Progenitor cell of endocrine pancreas (in vitro differentiated cells): Measurements from ENCODE around the gene MRPL32. TPM values are rescaled to one million over a fixed set of nuclear protein-coding genes. Genes with fewer than 3 reads are reported as not detected.
A peak's percentile ranks its signal among the peaks of the same experiment; 100 is the strongest.

Experiments used
- DNase-seq: peaks from one replicate; pipeline ENCODE4 v3.0.0; 2021; ENCODE audit warnings: low spot score; ENCODE audit not compliant: unreplicated experiment
- H3K27ac Mint-ChIP-seq: 2 replicates; pipeline ENCODE4 v1.8.0; 2021; ENCODE audit warnings: mild to moderate bottlenecking, moderate library complexity, mixed read lengths
- H3K27me3 Mint-ChIP-seq: 2 replicates; pipeline ENCODE4 v1.8.0; 2021; ENCODE audit warnings: mixed read lengths
- H3K36me3 Mint-ChIP-seq: 2 replicates; pipeline ENCODE4 v1.8.0; 2022; ENCODE audit warnings: mixed read lengths; ENCODE audit not compliant: insufficient read depth
- H3K4me1 Mint-ChIP-seq: 2 replicates; pipeline ENCODE4 v1.8.0; 2021; ENCODE audit warnings: low read depth, mixed read lengths
- H3K4me3 Mint-ChIP-seq: 2 replicates; pipeline ENCODE4 v1.8.0; 2021; ENCODE audit warnings: low read depth, mild to moderate bottlenecking, moderate library complexity, mixed read lengths
- H3K9me3 Mint-ChIP-seq: 2 replicates; pipeline ENCODE4 v1.8.0; 2021; ENCODE audit warnings: low read depth, mixed read lengths
- CTCF ChIP-seq: fragments of 200-600 bp; sonication (generic); IDR thresholded peaks from one replicate; pipeline ENCODE4 v1.5.0; 2021; ENCODE audit warnings: antibody characterized with exemption, mild to moderate bottlenecking; ENCODE audit not compliant: unreplicated experiment
- total RNA-seq: library from RNA; stranded (reverse); gene quantifications from 2 replicates; pipeline ENCODE4 v1.2.1, GENCODE V29; 2021

MRPL32 gene
- total RNA-seq, 1 donor from 2014 or later, result 49.9 TPM

DNA sequence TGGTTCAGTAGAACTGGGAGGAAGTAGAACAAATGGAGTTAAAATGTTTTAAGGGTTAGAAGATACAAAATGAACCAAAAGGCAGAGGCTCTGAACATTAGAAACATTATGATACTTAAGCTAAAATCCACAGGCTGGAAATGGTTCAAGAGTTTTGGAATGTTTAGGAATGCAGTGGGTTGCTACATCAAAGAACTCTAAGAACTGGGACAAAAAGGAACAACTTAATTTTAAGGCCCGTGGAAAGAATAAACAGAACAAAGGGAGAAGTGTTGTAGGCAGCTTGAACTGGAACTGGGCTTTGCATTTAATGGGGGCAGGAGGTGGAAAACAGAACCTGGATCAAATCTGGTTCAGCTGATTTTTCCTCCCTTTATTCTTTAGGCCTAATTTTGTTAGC is 16.8 kb upstream of the MRPL32 start:
- Mint-ChIP-seq H3K9me3 (no peaks in the 10 kb centered on the region), H3K4me3 (no peak overlapping the region), H3K36me3 (peaks cover 22% of the 10 kb centered on the region), H3K27ac (no peak overlapping the region), H3K4me1 (peaks cover 16% of the 10 kb centered on the region), H3K27me3 (no peaks in the 10 kb centered on the region)
- no peak for DNase-seq
- TF ChIP-seq CTCF, result no peak

- no peak for DNase-seq
- Mint-ChIP-seq H3K9me3 (no peaks in the 10 kb centered on the region), H3K36me3 (peaks cover 24% of the 10 kb centered on the region), H3K27ac (no peak overlapping the region), H3K4me1 (no peaks in the 10 kb centered on the region), H3K27me3 (no peaks in the 10 kb centered on the region), H3K4me3 (no peak overlapping the region)
- TF ChIP-seq CTCF, result no peak
These were observed 10.0 kb upstream of the MRPL32 start for GRCh38 chr7:42922017-42922753.

DNA sequence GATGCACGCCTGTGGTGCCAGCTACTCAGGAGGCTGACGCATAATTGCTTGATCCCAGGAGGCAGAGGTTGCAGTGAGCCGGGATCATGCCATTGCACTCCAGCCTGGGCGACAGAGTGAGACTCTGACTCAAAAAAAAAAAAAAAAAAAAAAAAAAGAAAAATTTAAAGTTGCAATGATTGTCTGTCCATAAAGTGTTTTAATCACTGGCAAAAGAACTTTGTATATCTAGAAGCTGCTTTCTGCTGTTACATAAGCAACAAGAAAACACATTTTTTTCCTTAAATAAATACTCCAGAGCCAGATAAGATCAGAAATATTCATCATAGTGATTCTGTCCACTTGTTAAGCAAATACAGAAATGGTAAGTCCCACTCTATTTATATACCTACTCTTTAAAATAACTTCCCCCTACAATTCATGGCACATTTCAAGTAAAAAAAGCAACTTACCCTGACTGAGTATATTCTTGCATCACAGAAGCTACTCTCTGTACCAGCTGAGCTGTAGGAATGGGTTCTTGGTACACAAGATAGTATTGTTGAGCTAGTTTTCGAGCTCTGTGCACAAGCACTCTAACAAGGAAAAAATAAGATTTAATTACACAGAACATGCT is 7.8 kb upstream of the MRPL32 start:
- peaks cover 22% of the 10 kb centered on the region for H3K36me3 Mint-ChIP-seq
- H3K27ac Mint-ChIP-seq, result no peak overlapping the region
- H3K4me1 Mint-ChIP-seq, result peaks cover 5% of the 10 kb centered on the region
- H3K9me3 Mint-ChIP-seq, result no peaks in the 10 kb centered on the region
- no peaks in the 10 kb centered on the region for H3K27me3 Mint-ChIP-seq
- no peak overlapping the region for H3K4me3 Mint-ChIP-seq
- DNase-seq, result no peak
- TF ChIP-seq CTCF, result no peak

- Mint-ChIP-seq H3K4me1 (peaks cover 13% of the 10 kb centered on the region), H3K27me3 (no peaks in the 10 kb centered on the region), H3K36me3 (peaks cover 16% of the 10 kb centered on the region), H3K4me3 (no peak overlapping the region), H3K9me3 (no peaks in the 10 kb centered on the region), H3K27ac (peak overlapping the region; percentile 50)
- DNase-seq, result no peak
- TF ChIP-seq CTCF, result no peak
These were observed 6.5 kb upstream of the MRPL32 start for GRCh38 chr7:42925630-42926029.

DNA sequence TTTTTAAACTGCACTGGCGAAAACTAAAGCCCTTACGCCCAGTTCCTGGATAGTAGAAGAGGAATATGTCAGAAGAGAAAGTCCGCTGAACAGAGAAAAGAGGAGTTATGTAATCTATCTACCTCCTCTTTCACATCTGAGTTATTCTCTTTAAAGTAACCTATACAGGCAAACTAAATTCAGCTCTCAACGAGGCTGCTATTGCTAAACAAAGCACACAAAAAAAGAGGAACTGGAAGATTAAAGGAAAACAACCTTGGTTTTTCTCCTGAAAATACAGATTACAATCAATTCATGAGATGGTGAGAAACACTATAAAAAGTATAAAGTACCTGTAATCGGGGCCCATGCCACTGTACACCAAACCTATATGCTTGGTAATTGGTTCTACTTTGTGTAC is 6.0 kb upstream of the MRPL32 start:
- no peak for DNase-seq
- H3K4me3 Mint-ChIP-seq, result no peak overlapping the region
- H3K4me1 Mint-ChIP-seq, result peaks cover 18% of the 10 kb centered on the region
- no peaks in the 10 kb centered on the region for H3K9me3 Mint-ChIP-seq
- no peaks in the 10 kb centered on the region for H3K27me3 Mint-ChIP-seq
- H3K36me3 Mint-ChIP-seq, result peaks cover 11% of the 10 kb centered on the region
- TF ChIP-seq CTCF, result no peak
- H3K27ac Mint-ChIP-seq, result no peak overlapping the region
